PFSK-1 (cell line): ENCODE results near the gene TXNDC5.

Experiments
- FOXP2 ChIP-seq: optimal IDR thresholded peaks from 2 replicates; pipeline ENCODE3; 2011; ENCODE audit warnings: borderline replicate concordance, control low read depth, inconsistent platforms; ENCODE audit not compliant: insufficient read depth; ENCODE audit errors: extremely low read length, extremely low read depth
- POLR2AphosphoS5 ChIP-seq: IDR thresholded peaks from 2 replicates; pipeline ENCODE4 v1.6.1; 2012; ENCODE audit warnings: low read depth, mild to moderate bottlenecking, control low read depth, low read length, moderate library complexity
- SIN3A ChIP-seq: IDR thresholded peaks from 2 replicates; pipeline ENCODE4 v1.6.1; 2012; ENCODE audit warnings: mild to moderate bottlenecking, low read length, moderate library complexity, borderline replicate concordance; ENCODE audit not compliant: insufficient read depth
- TAF1 ChIP-seq: IDR thresholded peaks from 2 replicates; pipeline ENCODE4 v1.6.1; 2012; ENCODE audit warnings: low read length, control low read depth, borderline replicate concordance; ENCODE audit not compliant: insufficient read depth
- TF ChIP-seq, protein P1 (sequence below), 2 experiments: IDR thresholded peaks; 2 replicates each; pipeline versions ENCODE4 v1.6.1 to v1.8.0; 2011 to 2012; ENCODE audit warnings: low read depth in 2 of 2, low read length in 2 of 2, control low read depth in 1 of 2, inconsistent platforms in 1 of 2, mild to moderate bottlenecking in 1 of 2, moderate library complexity in 1 of 2; ENCODE audit not compliant: insufficient read depth in 1 of 2

DNA sequence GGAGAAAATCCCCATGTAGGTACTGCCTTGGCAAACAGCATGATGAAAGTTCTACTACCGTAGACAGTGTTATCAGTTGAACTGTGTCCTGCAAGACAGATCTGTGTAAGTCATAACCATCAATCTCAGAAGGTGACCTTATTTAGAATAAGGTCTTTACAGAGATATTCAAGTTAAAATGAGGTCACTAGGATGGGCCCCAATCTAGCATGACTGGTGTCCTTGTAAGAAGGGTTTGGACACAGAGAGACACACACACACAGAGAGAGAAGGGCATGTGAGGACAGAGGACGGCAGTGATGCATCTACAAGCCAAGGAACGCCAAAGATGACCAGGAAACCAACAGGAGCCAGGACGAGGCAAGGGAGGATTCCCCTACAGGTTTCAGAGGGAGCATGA, 8.8 kb downstream of the TXNDC5 start:
- TF ChIP-seq TAF1 (no peak), FOXP2 (no peak), POLR2AphosphoS5 (no peak), SIN3A (no peak)
- TF ChIP-seq, protein P1, sequence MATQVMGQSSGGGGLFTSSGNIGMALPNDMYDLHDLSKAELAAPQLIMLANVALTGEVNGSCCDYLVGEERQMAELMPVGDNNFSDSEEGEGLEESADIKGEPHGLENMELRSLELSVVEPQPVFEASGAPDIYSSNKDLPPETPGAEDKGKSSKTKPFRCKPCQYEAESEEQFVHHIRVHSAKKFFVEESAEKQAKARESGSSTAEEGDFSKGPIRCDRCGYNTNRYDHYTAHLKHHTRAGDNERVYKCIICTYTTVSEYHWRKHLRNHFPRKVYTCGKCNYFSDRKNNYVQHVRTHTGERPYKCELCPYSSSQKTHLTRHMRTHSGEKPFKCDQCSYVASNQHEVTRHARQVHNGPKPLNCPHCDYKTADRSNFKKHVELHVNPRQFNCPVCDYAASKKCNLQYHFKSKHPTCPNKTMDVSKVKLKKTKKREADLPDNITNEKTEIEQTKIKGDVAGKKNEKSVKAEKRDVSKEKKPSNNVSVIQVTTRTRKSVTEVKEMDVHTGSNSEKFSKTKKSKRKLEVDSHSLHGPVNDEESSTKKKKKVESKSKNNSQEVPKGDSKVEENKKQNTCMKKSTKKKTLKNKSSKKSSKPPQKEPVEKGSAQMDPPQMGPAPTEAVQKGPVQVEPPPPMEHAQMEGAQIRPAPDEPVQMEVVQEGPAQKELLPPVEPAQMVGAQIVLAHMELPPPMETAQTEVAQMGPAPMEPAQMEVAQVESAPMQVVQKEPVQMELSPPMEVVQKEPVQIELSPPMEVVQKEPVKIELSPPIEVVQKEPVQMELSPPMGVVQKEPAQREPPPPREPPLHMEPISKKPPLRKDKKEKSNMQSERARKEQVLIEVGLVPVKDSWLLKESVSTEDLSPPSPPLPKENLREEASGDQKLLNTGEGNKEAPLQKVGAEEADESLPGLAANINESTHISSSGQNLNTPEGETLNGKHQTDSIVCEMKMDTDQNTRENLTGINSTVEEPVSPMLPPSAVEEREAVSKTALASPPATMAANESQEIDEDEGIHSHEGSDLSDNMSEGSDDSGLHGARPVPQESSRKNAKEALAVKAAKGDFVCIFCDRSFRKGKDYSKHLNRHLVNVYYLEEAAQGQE (IDR thresholded peaks at IDR 0.05; ENCODE audit: insufficient read depth in 1 of 2, low read depth in 2 of 2, low read length in 2 of 2), result no peak
